Measurements from ENCODE around the gene CROCC2.

CROCC2 gene

DNA sequence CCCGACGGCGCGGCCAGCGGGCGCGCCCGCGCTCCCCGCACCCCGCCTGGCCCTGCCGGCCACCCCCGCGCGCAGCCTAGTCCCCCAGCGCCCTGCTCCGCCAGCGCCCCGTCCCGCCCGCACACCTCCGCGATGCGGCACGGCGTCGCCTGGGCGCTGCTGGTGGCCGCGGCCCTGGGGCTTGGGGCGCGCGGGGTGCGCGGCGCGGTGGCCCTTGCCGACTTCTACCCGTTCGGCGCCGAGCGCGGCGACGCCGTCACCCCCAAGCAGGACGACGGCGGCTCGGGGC lies 92.5 kb downstream of the CROCC2 start:
- H3K4me2 ChIP-seq (ENCODE audit: low read length) = no peak overlapping the region
- TF ChIP-seq, protein P1, sequence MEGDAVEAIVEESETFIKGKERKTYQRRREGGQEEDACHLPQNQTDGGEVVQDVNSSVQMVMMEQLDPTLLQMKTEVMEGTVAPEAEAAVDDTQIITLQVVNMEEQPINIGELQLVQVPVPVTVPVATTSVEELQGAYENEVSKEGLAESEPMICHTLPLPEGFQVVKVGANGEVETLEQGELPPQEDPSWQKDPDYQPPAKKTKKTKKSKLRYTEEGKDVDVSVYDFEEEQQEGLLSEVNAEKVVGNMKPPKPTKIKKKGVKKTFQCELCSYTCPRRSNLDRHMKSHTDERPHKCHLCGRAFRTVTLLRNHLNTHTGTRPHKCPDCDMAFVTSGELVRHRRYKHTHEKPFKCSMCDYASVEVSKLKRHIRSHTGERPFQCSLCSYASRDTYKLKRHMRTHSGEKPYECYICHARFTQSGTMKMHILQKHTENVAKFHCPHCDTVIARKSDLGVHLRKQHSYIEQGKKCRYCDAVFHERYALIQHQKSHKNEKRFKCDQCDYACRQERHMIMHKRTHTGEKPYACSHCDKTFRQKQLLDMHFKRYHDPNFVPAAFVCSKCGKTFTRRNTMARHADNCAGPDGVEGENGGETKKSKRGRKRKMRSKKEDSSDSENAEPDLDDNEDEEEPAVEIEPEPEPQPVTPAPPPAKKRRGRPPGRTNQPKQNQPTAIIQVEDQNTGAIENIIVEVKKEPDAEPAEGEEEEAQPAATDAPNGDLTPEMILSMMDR (IDR thresholded peaks at IDR 0.05; ENCODE audit: low read depth, low read length, poor library complexity, severe bottlenecking) = no peak
- no peak for TF ChIP-seq EZH2phosphoT487 (IDR thresholded peaks at IDR 0.05; ENCODE audit: borderline replicate concordance, low read length)
- no peaks in the 10 kb centered on the region for H3K4me1 ChIP-seq (ENCODE audit: control insufficient read depth, low read length)
- no peaks in the 10 kb centered on the region for H3K9me2 ChIP-seq (replicated peaks; ENCODE audit: control insufficient read depth, low read length)
- H4K20me1 ChIP-seq (ENCODE audit: control insufficient read depth, insufficient read depth, low read depth, low read length) = no peaks in the 10 kb centered on the region
- no peak overlapping the region for H3K4me3 ChIP-seq (ENCODE audit: low read length)
- no peaks in the 10 kb centered on the region for H3K36me3 ChIP-seq (ENCODE audit: control insufficient read depth, low read length)
- H3K9me3 ChIP-seq (ENCODE audit: control insufficient read depth, insufficient read depth, low read length) = peaks cover 6% of the 10 kb centered on the region
- H3K79me2 ChIP-seq (ENCODE audit: control insufficient read depth, low read length) = no peaks in the 10 kb centered on the region
- no peaks in the 10 kb centered on the region for H3F3A ChIP-seq (ENCODE audit: control insufficient read depth, insufficient read depth)
- H3K27me3 ChIP-seq (ENCODE audit: control insufficient read depth, low read length) = no peaks in the 10 kb centered on the region
- H3K27ac ChIP-seq (ENCODE audit: low read depth, low read length) = no peak overlapping the region

DNA sequence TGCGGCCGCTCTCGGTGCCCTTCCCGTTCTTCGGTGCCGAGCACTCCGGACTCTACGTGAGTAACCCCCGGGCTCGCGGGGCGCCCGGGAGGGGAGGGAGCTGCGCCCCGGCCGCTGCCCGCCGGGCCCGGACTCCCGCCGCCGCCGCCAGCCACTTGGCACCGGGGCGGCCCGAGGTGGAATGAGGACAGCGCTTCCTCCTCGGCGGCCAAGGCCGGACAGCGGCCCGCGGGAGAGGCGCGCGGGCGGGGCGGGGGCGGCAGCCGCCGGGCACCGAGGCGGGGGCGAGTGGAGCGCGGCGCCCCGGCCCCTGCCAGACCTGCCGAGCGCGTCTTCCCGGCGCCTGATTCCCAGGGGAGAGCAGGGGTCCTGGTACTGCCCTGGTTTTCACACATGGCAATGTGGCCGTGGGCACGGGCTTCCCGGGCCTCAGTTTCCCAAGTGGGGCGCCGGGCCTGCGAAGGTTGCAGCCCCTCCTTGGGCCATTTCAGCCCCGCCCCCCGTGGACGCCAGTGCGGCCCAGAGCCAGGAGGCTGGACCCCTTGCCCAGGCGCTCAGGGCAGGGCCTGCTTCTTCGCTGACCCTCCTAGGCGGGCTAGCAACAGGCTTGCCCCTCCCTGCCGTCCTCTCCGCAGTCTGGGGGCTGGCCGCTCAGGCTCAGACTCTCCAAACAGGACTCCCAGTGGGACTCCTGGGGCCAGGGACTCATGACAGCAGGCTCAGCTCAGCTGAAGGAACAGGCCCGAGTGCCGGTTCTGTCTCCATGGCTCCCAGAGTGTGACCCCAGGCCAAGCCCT lies 93.1 kb downstream of the CROCC2 start:
- Histone ChIP-seq H3K27me3 (ENCODE audit: control insufficient read depth, low read length) (no peaks in the 10 kb centered on the region), H4K20me1 (ENCODE audit: control insufficient read depth, insufficient read depth, low read depth, low read length) (no peaks in the 10 kb centered on the region), H3K9me3 (ENCODE audit: control insufficient read depth, insufficient read depth, low read length) (peaks cover 12% of the 10 kb centered on the region), H3K36me3 (ENCODE audit: control insufficient read depth, low read length) (no peaks in the 10 kb centered on the region), H3K9me2 (replicated peaks; ENCODE audit: control insufficient read depth, low read length) (no peaks in the 10 kb centered on the region), H3K4me3 (ENCODE audit: low read length) (no peak overlapping the region), H3K79me2 (ENCODE audit: control insufficient read depth, low read length) (no peaks in the 10 kb centered on the region), H3F3A (ENCODE audit: control insufficient read depth, insufficient read depth) (no peaks in the 10 kb centered on the region), H3K4me2 (ENCODE audit: low read length) (no peak overlapping the region), H3K4me1 (ENCODE audit: control insufficient read depth, low read length) (no peaks in the 10 kb centered on the region), H3K27ac (ENCODE audit: low read depth, low read length) (no peak overlapping the region)
- TF ChIP-seq, protein P1 (IDR thresholded peaks at IDR 0.05; ENCODE audit: low read depth, low read length, poor library complexity, severe bottlenecking) = no peak
- no peak for TF ChIP-seq EZH2phosphoT487 (IDR thresholded peaks at IDR 0.05; ENCODE audit: borderline replicate concordance, low read length)

DNA sequence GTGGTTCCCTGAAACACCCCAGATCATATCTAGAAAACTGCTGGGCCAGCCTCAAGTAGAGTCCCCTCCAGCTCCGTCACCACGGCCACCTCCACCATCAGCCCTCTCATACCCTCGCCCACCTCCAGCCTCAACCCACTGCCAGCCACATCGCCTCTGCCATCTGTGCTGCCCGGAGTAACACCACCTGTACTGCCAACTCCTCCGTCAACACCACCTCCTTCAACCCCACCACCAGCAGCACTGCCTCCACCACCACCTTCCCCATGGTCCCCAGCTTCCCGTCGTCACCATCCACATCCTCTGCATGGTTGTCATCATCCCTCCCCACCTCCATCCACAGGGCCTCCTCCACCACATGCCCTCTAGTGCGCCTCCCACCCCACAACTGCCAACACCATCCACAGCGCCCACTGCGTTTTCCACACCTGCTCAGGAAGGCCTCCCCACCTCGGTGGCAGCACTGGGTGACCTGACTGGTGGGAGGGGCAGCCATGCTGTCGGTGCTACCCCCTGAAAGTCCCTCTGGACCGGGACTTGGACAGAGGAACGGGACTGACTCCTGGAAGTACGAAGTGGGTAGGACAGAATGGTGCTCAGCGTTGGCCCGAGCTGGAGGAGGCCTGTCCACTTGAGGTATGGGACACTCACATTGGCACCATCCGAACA lies 93.9 kb downstream of the CROCC2 start:
- H3K27me3 ChIP-seq (ENCODE audit: control insufficient read depth, low read length) = no peaks in the 10 kb centered on the region
- no peaks in the 10 kb centered on the region for H4K20me1 ChIP-seq (ENCODE audit: control insufficient read depth, insufficient read depth, low read depth, low read length)

More for the DNA sequence above, 93.9 kb downstream of the CROCC2 start:
- H3K4me2 ChIP-seq (ENCODE audit: low read length) = no peak overlapping the region
- H3K4me3 ChIP-seq (ENCODE audit: low read length) = no peak overlapping the region
- peaks cover 15% of the 10 kb centered on the region for H3K9me3 ChIP-seq (ENCODE audit: control insufficient read depth, insufficient read depth, low read length)
- TF ChIP-seq EZH2phosphoT487 (IDR thresholded peaks at IDR 0.05; ENCODE audit: borderline replicate concordance, low read length) = no peak
- TF ChIP-seq, protein P1 (IDR thresholded peaks at IDR 0.05; ENCODE audit: low read depth, low read length, poor library complexity, severe bottlenecking) = no peak
- no peaks in the 10 kb centered on the region for H3K79me2 ChIP-seq (ENCODE audit: control insufficient read depth, low read length)
- no peaks in the 10 kb centered on the region for H3K4me1 ChIP-seq (ENCODE audit: control insufficient read depth, low read length)
- no peak overlapping the region for H3K27ac ChIP-seq (ENCODE audit: low read depth, low read length)
- no peaks in the 10 kb centered on the region for H3F3A ChIP-seq (ENCODE audit: control insufficient read depth, insufficient read depth)
- no peaks in the 10 kb centered on the region for H3K36me3 ChIP-seq (ENCODE audit: control insufficient read depth, low read length)
- H3K9me2 ChIP-seq (replicated peaks; ENCODE audit: control insufficient read depth, low read length) = no peaks in the 10 kb centered on the region
